ENCODE data around the gene CSNK1D. TPM values are rescaled to one million over a fixed set of nuclear protein-coding genes. Genes with fewer than 3 reads are reported as not detected.

The CSNK1D gene
- total RNA-seq, 2 experiments from 2014 or later: 277 to 286 TPM

DNA sequence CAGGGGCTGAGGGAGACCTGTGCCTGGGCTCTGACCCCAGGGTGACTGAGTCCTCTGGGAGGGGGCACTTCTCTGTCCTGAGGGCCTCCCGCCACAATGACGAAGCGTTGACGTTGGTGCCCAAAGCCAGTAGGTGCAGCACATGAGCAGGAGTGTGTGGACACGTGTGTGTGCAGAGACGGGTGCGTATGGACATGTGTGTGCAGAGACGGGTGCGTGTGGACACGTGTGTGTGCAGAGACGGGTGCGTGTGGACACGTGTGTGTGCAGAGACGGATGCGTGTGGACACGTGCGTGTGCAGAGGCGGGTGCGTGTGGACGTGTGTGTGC is 44.6 kb upstream of the CSNK1D start:
- H3K27ac Mint-ChIP-seq: no peak overlapping the region
- Histone ChIP-seq H3K27ac (ENCODE audit: low read depth in 1 of 2, low read length in 2 of 2) (no peak overlapping the region), H3K9me3 (ENCODE audit: control insufficient read depth in 1 of 2, insufficient read depth in 1 of 2, low read length in 2 of 2) (peaks cover 0 to 17% of the 10 kb centered on the region in 2 experiments), H3K27me3 (ENCODE audit: control insufficient read depth in 1 of 2, insufficient read depth in 2 of 2, low read length in 2 of 2) (no peaks in the 10 kb centered on the region), H3K36me3 (ENCODE audit: insufficient read depth, low read length) (peaks cover 11% of the 10 kb centered on the region), H3K4me1 (ENCODE audit: insufficient read depth, low read length) (peaks cover 75% of the 10 kb centered on the region), H3K4me3 (ENCODE audit: low read length) (no peak overlapping the region)
- ChIA-PET POLR2A (interaction anchor here (1.1 to 6.4 kb wide), 7 partner anchors 16 to 87 kb away, joined by 3 to 157 read pairs (median 10); partner anchors contain the start of gene SECTM1), CTCF (interaction anchor here (0.9 to 2.5 kb wide), 2 partner anchors 18 to 20 kb away, joined by 3 to 11 read pairs; no protein-coding TSS in a partner anchor)
- ATAC-seq (ENCODE audit: poor library complexity) (no peak), DNase-seq (peak in 1 of 14 experiments; percentile 22)
- H3K9me3 Mint-ChIP-seq: no peaks in the 10 kb centered on the region
- no peak overlapping the region for H3K4me3 Mint-ChIP-seq
- TF ChIP-seq, protein P1, sequence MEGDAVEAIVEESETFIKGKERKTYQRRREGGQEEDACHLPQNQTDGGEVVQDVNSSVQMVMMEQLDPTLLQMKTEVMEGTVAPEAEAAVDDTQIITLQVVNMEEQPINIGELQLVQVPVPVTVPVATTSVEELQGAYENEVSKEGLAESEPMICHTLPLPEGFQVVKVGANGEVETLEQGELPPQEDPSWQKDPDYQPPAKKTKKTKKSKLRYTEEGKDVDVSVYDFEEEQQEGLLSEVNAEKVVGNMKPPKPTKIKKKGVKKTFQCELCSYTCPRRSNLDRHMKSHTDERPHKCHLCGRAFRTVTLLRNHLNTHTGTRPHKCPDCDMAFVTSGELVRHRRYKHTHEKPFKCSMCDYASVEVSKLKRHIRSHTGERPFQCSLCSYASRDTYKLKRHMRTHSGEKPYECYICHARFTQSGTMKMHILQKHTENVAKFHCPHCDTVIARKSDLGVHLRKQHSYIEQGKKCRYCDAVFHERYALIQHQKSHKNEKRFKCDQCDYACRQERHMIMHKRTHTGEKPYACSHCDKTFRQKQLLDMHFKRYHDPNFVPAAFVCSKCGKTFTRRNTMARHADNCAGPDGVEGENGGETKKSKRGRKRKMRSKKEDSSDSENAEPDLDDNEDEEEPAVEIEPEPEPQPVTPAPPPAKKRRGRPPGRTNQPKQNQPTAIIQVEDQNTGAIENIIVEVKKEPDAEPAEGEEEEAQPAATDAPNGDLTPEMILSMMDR (IDR thresholded peaks at IDR 0.05): no peak
- H3K36me3 Mint-ChIP-seq (ENCODE audit: low read depth): peaks cover 27% of the 10 kb centered on the region
- peaks cover 38% of the 10 kb centered on the region for H3K4me1 Mint-ChIP-seq (ENCODE audit: low read depth)
- intact Hi-C loops (cut with DNase I, micrococcal nuclease): no loop called here
- H3K27me3 Mint-ChIP-seq: no peaks in the 10 kb centered on the region

DNA sequence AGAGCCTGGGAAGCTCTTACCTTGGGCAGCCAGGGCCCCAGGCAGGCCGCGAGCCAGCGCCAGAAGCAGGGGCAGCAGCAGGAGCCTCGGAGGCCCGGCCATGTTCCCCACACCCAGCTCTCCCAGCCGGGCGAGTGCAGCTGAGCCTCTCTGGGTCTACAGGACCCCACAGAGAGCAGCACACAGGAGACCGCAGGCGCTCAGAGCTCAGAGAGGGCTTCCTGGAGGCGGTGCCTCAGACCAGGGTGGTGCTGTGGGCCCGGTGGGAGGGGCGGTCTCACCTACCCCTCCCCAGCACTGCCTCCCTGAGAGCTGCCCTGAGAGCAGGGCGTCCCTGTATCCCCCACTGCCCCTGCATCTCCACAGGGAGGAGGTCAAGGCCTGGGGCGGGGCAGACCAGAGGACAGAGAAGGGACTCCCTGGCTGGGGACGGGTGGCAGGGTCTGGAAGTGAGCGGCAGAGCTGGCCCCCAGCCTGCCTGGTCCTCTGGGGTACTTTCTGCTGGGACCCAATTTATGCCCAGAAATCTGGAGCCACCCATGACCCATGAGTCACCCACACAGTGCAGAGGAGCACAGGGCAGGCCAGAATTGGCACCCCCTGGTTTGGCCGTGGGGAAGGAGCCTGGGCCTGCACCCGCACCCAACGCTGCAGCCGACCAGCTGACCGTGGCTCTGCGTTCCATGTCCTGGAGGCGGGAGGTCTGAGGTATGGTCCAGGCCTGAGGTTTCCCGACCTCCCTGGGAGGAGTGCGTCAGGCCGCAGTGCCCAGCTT is 44.1 kb upstream of the CSNK1D start, which contains the start of gene CD7:
CD7 (minus strand) TSS at position 215 of the 775 bp plus-strand sequence; CDS start at position 102, 113 bp downstream.
- Mint-ChIP-seq H3K4me3 (peak within 1 kb of the TSS; percentile 99), H3K4me1 (ENCODE audit: low read depth) (peaks cover 38% of the 10 kb centered on the region), H3K27ac (no peak within 1 kb of the TSS), H3K9me3 (no peaks in the 10 kb centered on the region), H3K36me3 (ENCODE audit: low read depth) (peaks cover 27% of the 10 kb centered on the region), H3K27me3 (no peaks in the 10 kb centered on the region)
- peak; percentile 75 for ATAC-seq (ENCODE audit: poor library complexity)
- Histone ChIP-seq H3K27me3 (ENCODE audit: control insufficient read depth in 1 of 2, insufficient read depth in 2 of 2, low read length in 2 of 2) (no peaks in the 10 kb centered on the region), H3K27ac (ENCODE audit: low read depth in 1 of 2, low read length in 2 of 2) (peak within 1 kb of the TSS; percentile 31 to 80), H3K4me1 (ENCODE audit: insufficient read depth, low read length) (peaks cover 75% of the 10 kb centered on the region), H3K36me3 (ENCODE audit: insufficient read depth, low read length) (peaks cover 11% of the 10 kb centered on the region), H3K9me3 (ENCODE audit: control insufficient read depth in 1 of 2, insufficient read depth in 1 of 2, low read length in 2 of 2) (peaks cover 0 to 17% of the 10 kb centered on the region in 2 experiments), H3K4me3 (ENCODE audit: low read length) (peak within 1 kb of the TSS; percentile 81)
- POLR2A ChIA-PET: interaction anchor here (0.8 to 6.4 kb wide), 15 partner anchors 10 to 191 kb away, joined by 3 to 157 read pairs (median 4); partner anchors contain the start of genes CSNK1D and SECTM1
- DNase-seq: peak in 13 of 14 experiments; percentile 55 to 85 (median 73)
- TF ChIP-seq, protein P1 (IDR thresholded peaks at IDR 0.05): no peak
- CTCF ChIA-PET: interaction anchor here (0.8 to 2.5 kb wide), 4 partner anchors 17 to 115 kb away, joined by 3 to 11 read pairs (median 4); no protein-coding TSS in a partner anchor
- intact Hi-C loops (cut with DNase I, micrococcal nuclease): loop anchor here in 1 of 2 experiments (1.0 to 2.0 kb wide), 2 partner anchors 17 to 45 kb away; partner anchors contain the start of gene CSNK1D

DNA sequence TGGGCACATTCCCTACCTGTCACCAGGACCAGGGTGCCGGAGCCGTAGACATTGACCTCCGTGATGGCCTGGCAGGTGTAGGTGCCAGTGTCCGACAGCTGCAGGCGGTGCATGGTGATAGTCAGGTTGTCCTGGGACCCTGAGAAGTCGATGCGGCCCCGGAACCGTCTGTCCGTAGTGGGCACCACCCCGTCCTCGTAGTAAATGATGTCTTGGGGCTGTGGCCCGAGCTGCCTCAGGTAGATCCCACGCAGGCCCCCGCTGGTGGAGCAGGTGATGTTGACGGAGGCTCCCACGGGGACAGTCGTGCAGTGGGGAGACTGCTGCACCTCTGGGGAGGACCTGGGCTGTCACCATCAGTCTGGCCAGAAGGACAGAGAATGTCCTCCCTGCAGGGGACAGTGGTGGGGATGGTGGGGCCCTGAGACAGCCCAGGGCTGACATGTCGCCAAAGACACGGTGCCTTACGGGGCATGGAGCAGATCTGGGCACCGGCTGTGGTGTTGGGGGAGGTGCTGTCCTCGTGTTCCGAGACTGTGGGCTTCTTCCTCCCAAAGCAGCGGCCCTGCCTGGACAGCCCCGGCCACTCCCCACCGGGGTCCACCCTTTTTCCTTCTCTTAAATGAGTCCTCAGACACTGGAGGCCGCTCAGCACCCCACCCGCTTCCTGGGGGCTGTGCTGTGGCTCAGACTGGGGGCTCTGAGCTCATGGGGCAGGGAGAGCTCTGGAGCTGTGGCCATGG is 43.3 kb upstream of the CSNK1D start:
- peaks cover 11% of the 10 kb centered on the region for H3K36me3 ChIP-seq (ENCODE audit: insufficient read depth, low read length)
- H3K9me3 Mint-ChIP-seq: no peaks in the 10 kb centered on the region
- H3K27ac Mint-ChIP-seq: no peak overlapping the region
- peak in 4 of 14 experiments; percentile 39 to 55 (median 45) for DNase-seq
- peaks cover 0 to 17% of the 10 kb centered on the region in 2 experiments for H3K9me3 ChIP-seq (ENCODE audit: control insufficient read depth in 1 of 2, insufficient read depth in 1 of 2, low read length in 2 of 2)
- no peaks in the 10 kb centered on the region for H3K27me3 ChIP-seq (ENCODE audit: control insufficient read depth in 1 of 2, insufficient read depth in 2 of 2, low read length in 2 of 2)
- H3K27me3 Mint-ChIP-seq: no peaks in the 10 kb centered on the region
- H3K4me3 ChIP-seq (ENCODE audit: low read length): peak overlapping the region; percentile 81
- peaks cover 33% of the 10 kb centered on the region for H3K4me1 Mint-ChIP-seq (ENCODE audit: low read depth)
- TF ChIP-seq, protein P1 (IDR thresholded peaks at IDR 0.05): no peak
- ChIA-PET CTCF (interaction anchor here (0.8 to 2.5 kb wide), 4 partner anchors 16 to 116 kb away, joined by 3 to 11 read pairs (median 4); no protein-coding TSS in a partner anchor), POLR2A (interaction anchor here (0.6 to 6.4 kb wide), 17 partner anchors 10 to 286 kb away, joined by 3 to 157 read pairs (median 4); partner anchors contain the start of genes CSNK1D and SECTM1)
- H3K36me3 Mint-ChIP-seq (ENCODE audit: low read depth): peaks cover 27% of the 10 kb centered on the region
- H3K27ac ChIP-seq (ENCODE audit: low read depth in 1 of 2, low read length in 2 of 2): peak overlapping the region; percentile 31 to 80
- peak overlapping the region; percentile 99 for H3K4me3 Mint-ChIP-seq
- ATAC-seq (ENCODE audit: poor library complexity): peak; percentile 25
- H3K4me1 ChIP-seq (ENCODE audit: insufficient read depth, low read length): peaks cover 68% of the 10 kb centered on the region
- intact Hi-C loops (cut with DNase I, micrococcal nuclease): loop anchor here (1.0 to 2.0 kb wide), 3 partner anchors 16 to 44 kb away; partner anchors contain the start of gene CSNK1D (in 1 of the 2)
